GM21529 (cell line): ENCODE data around the gene SLC37A2.

Experiments used
- ATAC-seq: cut with Tn5 transposase; IDR thresholded peaks from one replicate; pipeline ENCODE4 v1.9.1; 2021; ENCODE audit not compliant: unreplicated experiment

The SLC37A2 gene

GRCh38 chr11:125070699-125071254 is 7.7 kb downstream of the SLC37A2 start:
- peak; percentile 68 for ATAC-seq

GRCh38 chr11:125071435-125071834 is 8.3 kb downstream of the SLC37A2 start:
- ATAC-seq, result no peak

DNA sequence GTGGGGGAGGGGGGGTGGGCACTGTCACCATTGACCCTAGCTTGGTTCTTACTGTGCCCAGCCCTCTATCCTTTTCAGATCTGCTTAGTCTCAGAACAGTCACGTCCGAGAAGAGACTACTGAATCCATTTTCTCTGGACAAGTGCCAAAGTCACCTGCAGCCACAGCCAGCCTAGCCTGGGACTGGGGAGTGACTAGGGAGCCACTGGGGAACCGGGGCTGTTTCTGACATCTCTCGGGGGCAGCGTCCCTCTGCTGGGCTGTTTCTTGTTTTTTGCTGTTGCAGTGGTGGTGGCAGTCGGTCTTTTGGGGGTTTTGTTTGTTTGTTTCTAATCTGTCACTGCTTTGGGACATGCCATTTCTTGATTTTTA is 8.7 kb downstream of the SLC37A2 start:
- no peak for ATAC-seq

DNA sequence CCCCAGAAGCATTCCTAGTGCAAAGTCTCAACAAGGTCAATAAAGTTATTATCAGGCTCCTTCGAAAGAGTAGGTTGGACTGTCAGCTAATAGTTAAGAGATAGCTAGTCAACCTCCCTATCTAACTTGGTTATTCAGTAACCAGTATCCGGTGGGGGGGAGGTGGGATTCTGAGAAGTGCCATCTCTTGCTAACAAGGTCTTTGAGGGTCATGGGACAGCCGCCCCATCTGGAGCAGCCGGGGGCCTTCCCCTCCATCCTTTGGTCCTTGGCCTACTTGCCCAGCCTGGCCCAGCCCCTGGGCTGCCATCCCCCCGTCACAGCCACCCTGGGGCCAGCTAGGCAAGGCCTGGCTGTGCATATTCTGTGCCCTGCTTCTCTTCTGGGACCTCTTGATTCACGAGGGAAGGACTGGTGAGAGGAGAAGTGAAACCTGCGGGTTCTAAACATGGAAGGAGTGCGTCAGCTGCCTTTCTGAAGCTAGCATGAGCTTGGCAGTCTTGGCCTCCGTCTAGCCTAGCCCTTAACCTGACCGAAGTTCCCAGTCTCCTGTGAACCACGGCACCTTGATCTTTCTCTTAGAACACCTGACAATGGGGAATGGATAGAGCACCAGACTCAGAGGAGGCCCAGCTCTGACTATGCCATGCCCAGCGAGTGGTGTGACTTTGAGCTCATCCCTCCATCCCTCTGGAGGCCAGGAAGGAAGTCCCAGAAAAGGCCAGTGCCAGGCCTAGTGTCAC is 9.3 kb downstream of the SLC37A2 start:
- ATAC-seq, result peak; percentile 81

DNA sequence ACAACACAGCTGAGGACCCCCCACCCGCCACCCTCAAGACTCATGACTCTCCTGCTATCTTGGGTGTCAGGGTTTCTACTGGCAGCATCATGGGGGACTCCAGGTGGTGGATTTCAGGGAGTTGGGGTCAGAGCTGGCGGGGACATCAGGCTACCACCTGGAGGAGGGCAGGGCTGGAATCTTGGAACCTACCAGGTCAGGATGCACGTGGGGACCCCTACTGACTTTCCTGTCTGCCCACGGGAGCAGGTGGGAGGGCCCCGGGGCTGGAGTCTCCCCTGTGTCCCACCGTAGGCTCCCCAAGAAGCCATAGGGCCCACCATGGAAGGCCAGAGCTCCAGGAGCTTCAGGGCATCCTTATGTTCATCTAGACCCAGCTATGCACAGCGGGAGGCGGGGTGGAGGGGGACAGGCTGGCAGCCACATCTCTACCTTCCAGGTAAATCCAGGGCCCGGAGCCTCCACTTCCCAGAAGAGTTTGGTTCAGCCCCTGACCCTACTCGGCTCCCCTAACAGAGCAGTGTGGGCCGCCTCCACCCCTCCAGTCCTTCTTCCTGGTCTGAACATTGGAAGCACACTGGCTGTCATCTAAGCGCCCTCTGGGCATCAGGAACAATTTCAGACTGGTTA is 10.0 kb downstream of the SLC37A2 start:
- ATAC-seq, result no peak

DNA sequence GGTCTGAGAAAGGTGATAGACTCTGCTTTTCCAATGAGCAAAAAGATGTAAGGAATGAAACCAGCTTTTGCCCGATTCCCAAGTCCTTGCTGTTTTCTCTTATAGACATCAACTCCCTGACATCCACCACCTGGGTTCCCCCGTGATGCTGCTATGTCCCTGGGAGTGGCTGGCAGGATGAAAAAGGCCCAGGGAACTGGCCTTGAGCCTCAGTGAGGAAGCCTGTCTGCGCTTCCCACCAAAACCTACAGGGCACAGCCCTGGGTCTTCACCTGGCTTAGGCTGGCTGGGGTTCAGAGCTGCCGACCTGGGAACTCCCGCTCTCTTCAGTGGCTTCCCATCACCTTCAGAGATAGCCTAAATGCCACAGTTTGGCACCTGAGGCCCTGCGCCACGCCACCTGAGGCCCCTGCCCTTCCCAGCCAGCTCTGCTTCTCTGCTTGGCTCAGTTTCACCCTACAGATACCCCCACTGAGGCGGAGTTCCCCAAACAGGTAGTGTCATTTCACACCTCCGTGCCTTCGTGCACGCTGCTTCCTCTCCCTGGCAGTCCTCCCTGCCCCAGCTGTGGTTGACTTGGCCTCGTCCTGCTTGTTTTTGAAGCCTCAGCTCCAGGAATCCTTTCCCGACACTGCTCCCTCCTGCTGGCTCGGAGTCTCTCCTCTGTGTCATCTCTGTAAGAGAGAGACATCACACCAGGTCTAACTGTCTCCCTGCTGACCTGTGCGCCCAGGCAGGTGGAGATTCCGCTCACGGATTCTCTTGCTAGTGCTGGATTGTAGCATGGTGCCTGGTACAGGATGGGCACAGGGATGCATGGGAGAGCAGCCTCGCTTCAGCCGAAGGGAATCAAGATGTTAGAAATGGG is 10.7 kb downstream of the SLC37A2 start:
- no peak for ATAC-seq

- no peak for ATAC-seq
Measured at GRCh38 chr11:125074511-125075241, 11.6 kb downstream of the SLC37A2 start.

- no peak for ATAC-seq
Measured at GRCh38 chr11:125075242-125075625, 12.1 kb downstream of the SLC37A2 start.

DNA sequence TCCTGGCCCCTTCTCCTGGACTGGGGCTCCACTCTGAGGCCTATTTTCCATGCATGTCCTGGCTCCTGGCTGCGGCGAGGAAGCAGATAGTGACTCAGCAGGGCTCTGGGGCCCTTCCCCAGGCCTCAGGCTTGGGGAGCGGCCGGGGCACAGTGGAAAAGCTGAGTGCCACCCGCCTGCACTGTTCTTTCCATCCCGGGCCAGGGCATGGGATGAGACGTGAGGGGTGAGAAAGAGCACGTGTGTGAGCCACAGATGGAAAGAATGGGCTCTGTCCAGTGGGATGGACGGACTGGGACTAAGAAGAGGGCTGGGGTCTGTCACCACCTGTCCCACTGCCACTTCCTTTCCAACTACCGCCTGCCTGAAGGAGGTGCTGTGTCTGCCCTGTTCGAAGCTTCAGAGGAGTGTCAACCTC is 12.8 kb downstream of the SLC37A2 start:
- ATAC-seq, result no peak

DNA sequence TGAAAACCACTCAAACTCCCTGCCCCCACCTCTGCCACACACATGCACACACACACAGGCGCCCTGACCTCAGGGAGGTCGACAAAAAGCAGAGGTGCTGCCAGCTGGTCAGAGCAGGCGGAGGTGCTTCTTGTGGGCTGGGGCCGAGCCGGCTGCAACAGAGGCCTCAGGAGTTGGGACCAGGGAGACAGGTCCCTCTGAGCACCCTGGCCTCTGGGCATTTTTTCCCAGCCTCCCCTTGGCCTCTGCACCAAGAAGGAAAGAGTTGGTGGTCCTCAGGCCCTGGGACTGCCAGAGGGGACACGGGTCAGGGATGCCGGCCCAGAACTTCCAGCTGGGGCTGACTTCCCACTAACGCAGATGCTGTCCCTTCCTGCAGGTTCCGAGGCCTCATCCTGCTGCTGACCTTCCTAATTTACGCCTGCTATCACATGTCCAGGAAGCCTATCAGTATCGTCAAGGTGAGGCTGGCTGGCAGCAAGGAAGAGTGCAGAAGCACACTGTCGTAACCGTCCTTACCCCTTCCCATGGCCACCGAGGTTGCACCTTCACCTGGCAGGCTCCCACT is 13.4 kb downstream of the SLC37A2 start:
- ATAC-seq, result no peak

DNA sequence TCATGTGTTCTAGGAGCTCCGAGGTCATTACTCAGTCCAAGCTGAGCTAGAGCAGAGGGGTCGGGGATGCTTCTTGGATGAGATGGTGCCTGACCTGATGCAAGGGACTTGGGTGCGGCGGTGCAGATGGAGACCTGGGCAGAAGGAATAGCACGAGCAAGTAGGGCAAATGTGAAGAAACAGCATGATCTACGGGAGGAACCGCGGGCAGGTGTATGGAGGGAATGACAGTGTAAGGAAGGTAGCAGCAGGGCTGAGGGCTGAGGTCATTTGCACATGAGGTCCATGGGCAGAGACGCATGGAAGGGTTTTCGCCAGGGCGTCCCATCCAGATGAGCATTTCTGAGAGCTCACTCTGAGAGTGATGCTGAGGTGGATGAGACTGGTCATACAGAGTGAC is 14.9 kb downstream of the SLC37A2 start:
- no peak for ATAC-seq

GRCh38 chr11:125078516-125079140 is 15.5 kb downstream of the SLC37A2 start:
- no peak for ATAC-seq

DNA sequence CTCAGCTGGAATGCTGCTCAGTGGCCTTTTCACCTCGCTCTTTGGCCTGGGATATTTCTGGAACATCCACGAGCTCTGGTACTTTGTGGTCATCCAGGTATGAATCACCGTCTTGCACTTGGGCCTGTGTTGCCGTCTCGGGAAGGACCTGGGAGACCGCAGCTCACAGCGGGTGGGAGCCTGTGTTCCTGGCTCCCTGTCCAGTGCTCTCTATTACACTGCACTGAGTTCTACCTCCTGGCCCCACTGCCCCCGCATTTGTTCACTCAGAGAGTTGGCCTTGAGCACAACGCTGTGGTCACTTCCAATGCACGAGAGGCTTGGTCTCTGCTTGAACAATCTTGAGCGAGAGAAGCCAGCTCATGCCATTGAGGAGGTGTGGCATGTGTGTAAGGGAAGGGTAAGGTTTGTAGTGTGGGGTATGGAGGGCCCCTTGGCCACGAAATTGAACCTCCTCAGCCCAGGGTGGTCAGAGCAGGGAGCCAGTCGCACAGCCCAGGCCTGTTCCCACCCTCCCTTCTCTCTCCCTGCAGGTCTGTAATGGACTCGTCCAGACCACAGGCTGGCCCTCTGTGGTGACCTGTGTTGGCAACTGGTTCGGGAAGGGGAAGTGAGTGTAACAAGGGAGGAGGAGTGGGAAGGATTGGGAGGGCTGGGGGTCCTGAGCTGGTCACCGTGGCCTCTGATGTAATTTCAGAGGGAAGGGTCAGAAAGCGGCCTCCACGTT is 16.2 kb downstream of the SLC37A2 start:
- ATAC-seq, result no peak

- no peak for ATAC-seq
Measured at GRCh38 chr11:125079878-125080530, 16.9 kb downstream of the SLC37A2 start.

- ATAC-seq, result no peak
Measured at GRCh38 chr11:125080531-125080911, 17.4 kb downstream of the SLC37A2 start.

DNA sequence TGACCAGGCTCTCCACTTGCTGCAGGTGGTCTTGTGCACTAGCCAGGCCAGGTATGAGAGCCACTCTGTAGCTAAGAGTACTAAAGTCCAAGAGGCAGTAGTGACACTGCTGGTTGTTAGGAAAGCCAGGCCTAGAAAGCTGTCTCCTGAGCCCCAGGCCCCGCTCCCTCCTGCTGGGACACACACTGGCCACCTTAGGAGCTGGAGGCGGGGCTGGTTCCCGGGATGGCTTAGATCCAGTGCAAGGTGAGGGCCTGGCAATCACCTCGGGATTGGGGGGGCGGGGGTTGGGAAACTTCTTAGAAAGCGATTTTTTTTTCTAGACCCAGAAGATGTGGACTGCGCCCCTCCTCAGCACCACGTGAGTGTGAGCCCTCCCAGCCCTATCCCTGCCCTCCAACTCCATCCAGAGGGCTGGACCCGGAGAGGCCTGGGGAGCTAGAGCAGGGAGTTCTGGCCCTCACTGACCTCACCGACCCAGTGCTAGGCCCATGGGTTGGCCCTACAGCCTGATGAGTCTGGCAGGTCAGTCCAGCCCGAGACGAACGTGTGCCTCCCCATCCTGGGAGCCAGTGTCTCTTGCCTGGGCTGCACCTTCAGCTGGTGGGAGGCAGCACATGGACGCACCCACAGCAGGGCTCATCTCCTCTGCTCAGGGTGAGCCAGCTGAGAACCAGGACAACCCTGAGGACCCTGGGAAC is 18.1 kb downstream of the SLC37A2 start:
- no peak for ATAC-seq

GRCh38 chr11:125082040-125082439 is 18.9 kb downstream of the SLC37A2 start:
- ATAC-seq, result no peak

DNA sequence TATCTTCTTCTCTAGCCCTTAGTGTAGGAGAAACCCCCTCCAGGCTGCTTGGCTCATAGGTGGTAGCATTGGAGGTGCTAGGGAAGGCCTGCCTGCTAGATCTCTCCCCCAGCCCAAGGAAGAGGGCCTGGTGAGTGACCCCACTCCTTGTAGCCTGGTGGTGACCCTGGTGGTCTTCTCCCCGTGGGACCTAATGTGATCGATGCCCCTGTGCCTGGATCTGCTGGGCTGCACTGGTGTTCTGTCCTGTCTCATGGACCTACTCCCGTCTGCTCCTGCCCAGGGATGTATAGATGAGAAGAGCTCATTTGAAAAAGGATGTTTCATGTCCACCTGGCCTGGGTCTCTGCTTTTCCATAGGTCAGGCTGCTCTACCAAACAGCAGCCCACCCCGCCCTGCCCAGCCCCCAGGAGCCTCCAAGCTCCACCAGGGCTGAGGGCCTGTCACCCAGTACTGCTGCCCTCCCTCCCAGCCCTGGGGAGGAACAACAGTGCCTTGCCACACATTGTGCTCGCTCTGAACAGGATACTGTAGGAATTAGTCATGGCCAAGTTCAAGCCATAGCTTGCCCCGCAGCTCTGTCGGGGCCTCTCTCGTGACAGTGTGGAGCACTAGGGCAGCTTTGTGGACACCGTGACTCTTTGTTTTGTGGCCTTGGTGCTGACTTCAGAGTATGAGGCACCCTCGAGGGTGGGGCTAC is 19.7 kb downstream of the SLC37A2 start:
- ATAC-seq, result no peak
